Panc1 (cell line): Measurements from ENCODE around the gene CDH16. TPM values are rescaled to one million over a fixed set of nuclear protein-coding genes. Genes with fewer than 3 reads are reported as not detected.

Source experiments
- ATAC-seq: fragments of 200-7000 bp; cut with Tn5 transposase; 2 replicates; pipeline ENCODE4 v1.9.1; 2020; ENCODE audit warnings: mild to moderate bottlenecking, moderate library complexity
- BruUV-seq: library from RNA; stranded (reverse); fragments of 400-500 nt; replicated peaks from 2 replicates; lab custom pipeline; 2021; lab: Mats Ljungman, UMichigan
- CTCF ChIA-PET: fragments of 300-600 bp; sonication (Branson Sonifier 250); formaldehyde crosslinking; loops from one replicate; lab custom pipeline; 2022; ENCODE audit warnings: antibody characterized with exemption; lab: Charles Lee
- POLR2A ChIA-PET: fragments of 300-600 bp; sonication (Branson Sonifier 250); formaldehyde crosslinking; loops from one replicate; lab custom pipeline; 2022; ENCODE audit warnings: antibody characterized with exemption; lab: Charles Lee
- DNase-seq: peaks from one replicate; pipeline ENCODE4 v3.0.0-alpha.2; 2010; ENCODE audit warnings: low read depth, low spot score
- H3K27ac ChIP-seq: 2 replicates; pipeline ENCODE4 v1.5.1; 2011; ENCODE audit warnings: mild to moderate bottlenecking, low read length, inconsistent platforms
- H3K27me3 ChIP-seq: fragments of 200-500 bp; sonication (Bioruptor generic); 2 replicates; pipeline ENCODE4 v1.6.0; 2014; ENCODE audit warnings: low read length, inconsistent platforms; ENCODE audit not compliant: control insufficient read depth, insufficient read depth
- H3K36me3 ChIP-seq: fragments of 200-500 bp; sonication (Bioruptor generic); 2 replicates; pipeline ENCODE4 v1.5.1; 2014; ENCODE audit warnings: inconsistent platforms, mild to moderate bottlenecking, low read length, moderate library complexity; ENCODE audit not compliant: control insufficient read depth, insufficient read depth
- H3K4me1 ChIP-seq: 2 replicates; pipeline ENCODE4 v1.5.1; 2011; ENCODE audit warnings: inconsistent platforms, mild to moderate bottlenecking, low read length, moderate library complexity; ENCODE audit not compliant: control insufficient read depth, insufficient read depth
- H3K4me3 ChIP-seq, 2 experiments: 2 replicates each; pipeline ENCODE4 v1.5.1; 2011 to 2012; ENCODE audit warnings: low read depth in 2 of 2, low read length in 2 of 2, mild to moderate bottlenecking in 2 of 2, inconsistent platforms in 1 of 2, moderate library complexity in 1 of 2
- H3K9me3 ChIP-seq: fragments of 200-500 bp; sonication (Bioruptor generic); 2 replicates; pipeline ENCODE4 v1.5.1; 2014; ENCODE audit warnings: low read depth, mild to moderate bottlenecking, inconsistent platforms, low read length, moderate library complexity; ENCODE audit not compliant: control insufficient read depth, insufficient read depth
- CTCF ChIP-seq: fragments of 450-650 bp; IDR thresholded peaks from 2 replicates; pipeline ENCODE4 v1.5.1; 2017; ENCODE audit warnings: mild to moderate bottlenecking
- POLR2AphosphoS5 ChIP-seq: IDR thresholded peaks from 2 replicates; pipeline ENCODE4 v1.6.1; 2012; ENCODE audit warnings: mild to moderate bottlenecking, low read depth, low read length, moderate library complexity
- REST ChIP-seq, 2 experiments: IDR thresholded peaks; 2 replicates each; pipeline ENCODE4 v1.6.1; 2011 to 2012; ENCODE audit warnings: low read depth in 2 of 2, control low read depth in 1 of 2, low read length in 1 of 2, mild to moderate bottlenecking in 1 of 2, moderate library complexity in 1 of 2; ENCODE audit not compliant: insufficient read depth in 1 of 2
- SIN3A ChIP-seq: IDR thresholded peaks from 2 replicates; pipeline ENCODE4 v1.6.1; 2012; ENCODE audit warnings: low read depth, mild to moderate bottlenecking, low read length, moderate library complexity, borderline replicate concordance; ENCODE audit not compliant: insufficient read depth
- TCF7L2 ChIP-seq: IDR thresholded peaks from 2 replicates; pipeline ENCODE4 v1.6.1; 2011; ENCODE audit warnings: mild to moderate bottlenecking, low read depth, low read length, inconsistent platforms
- in situ Hi-C: cut with HindIII; loops from 2 replicates; pipeline ENCODE4 v1.10.0; 2016; ENCODE audit warnings: low sequenced_read_pairs, low pct_unique_long_range_greater_than_20kb
- intact Hi-C: fragments of 100-400 bp; cut with micrococcal nuclease; formaldehyde crosslinking; loops from one replicate; pipeline ENCODE4 v1.10.0; 2022; ENCODE audit not compliant: unreplicated experiment
- total RNA-seq: library from RNA; stranded (reverse); gene quantifications from one replicate; pipeline ENCODE4 v1.2.1, GENCODE V29; 2021; ENCODE audit not compliant: unreplicated experiment

Gene CDH16
- total RNA-seq, 1 experiment from 2014 or later = not detected

DNA sequence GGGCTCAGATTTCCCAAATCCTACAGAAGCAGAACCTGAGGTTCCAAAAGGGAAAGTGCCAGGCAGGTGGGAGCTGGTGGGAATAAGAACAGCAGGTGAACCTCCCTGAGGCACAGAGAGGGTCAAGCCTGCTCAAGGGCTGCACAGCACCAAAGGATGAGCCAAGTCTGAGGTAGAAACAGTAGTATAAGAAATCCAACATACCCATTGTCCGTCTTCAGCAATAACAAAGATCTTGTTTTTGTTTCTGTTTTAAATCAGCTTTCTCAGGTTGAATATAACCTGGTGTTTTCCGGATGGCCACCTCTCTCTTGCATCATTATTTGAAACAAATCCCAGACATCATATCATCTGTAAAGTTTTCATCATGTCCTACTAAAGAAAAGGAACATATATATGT, 31.8 kb upstream of the CDH16 start:
- TF ChIP-seq TCF7L2 (no peak), REST (IDR thresholded peaks at IDR 0.05; ENCODE audit: insufficient read depth in 1 of 2, low read depth in 2 of 2, low read length in 1 of 2) (no peak), POLR2AphosphoS5 (no peak), CTCF (no peak), SIN3A (no peak)
- CTCF ChIA-PET = no interaction called here
- DNase-seq (no peak), ATAC-seq (no peak)
- intact Hi-C loops (loop anchor here (10.0 kb wide), 1 partner anchor 234 kb away; the partner anchor contains the start of gene MATCAP1), in situ Hi-C loops (no loop called here)
- H3K4me3 ChIP-seq = no peak overlapping the region
- BruUV-seq = no TSS peak
- H3K4me1 ChIP-seq = peaks cover 7% of the 10 kb centered on the region
- POLR2A ChIA-PET = no interaction called here
- H3K9me3 ChIP-seq = no peaks in the 10 kb centered on the region
- no peaks in the 10 kb centered on the region for H3K36me3 ChIP-seq
- no peaks in the 10 kb centered on the region for H3K27me3 ChIP-seq
- H3K27ac ChIP-seq = no peak overlapping the region

DNA sequence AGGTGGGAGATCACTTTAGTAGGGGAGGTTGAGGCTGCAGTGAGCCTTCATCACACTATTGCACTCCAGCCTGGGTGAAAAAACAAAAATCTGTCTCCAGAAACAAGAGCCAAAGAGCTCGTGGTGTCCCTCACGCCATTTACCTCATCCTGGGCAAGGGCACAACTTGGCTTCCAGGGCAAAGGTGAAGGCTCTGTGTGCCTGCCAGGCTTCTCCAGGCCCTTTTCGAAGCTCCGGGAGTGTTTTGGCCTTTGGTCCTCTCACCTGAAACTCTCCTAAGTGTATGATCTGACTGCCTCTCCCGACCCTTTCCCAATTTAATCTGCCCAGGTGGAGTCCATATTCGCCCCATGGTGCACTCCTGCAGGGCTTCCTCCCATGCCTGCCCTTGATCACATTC, 30.8 kb upstream of the CDH16 start:
- Histone ChIP-seq H3K9me3 (no peaks in the 10 kb centered on the region), H3K27me3 (no peaks in the 10 kb centered on the region), H3K4me1 (peaks cover 7% of the 10 kb centered on the region), H3K27ac (no peak overlapping the region), H3K36me3 (no peaks in the 10 kb centered on the region), H3K4me3 (no peak overlapping the region)
- CTCF ChIA-PET = interaction anchor here (0.6 kb wide), 1 partner anchor 8 kb away, joined by 9 read pairs; no protein-coding TSS in a partner anchor
- no TSS peak for BruUV-seq
- intact Hi-C loops (loop anchor here (5.0 kb wide), 1 partner anchor 52 kb away; no protein-coding TSS in a partner anchor), in situ Hi-C loops (no loop called here)
- ATAC-seq (no peak), DNase-seq (no peak)
- POLR2A ChIA-PET = no interaction called here
- no peak for TF ChIP-seq SIN3A
- no peak for TF ChIP-seq POLR2AphosphoS5
- TF ChIP-seq REST (IDR thresholded peaks at IDR 0.05; ENCODE audit: insufficient read depth in 1 of 2, low read depth in 2 of 2, low read length in 1 of 2) = no peak
- TF ChIP-seq CTCF = no peak
- no peak for TF ChIP-seq TCF7L2
